Mammary epithelial cell (primary cell): ENCODE data around the gene CEP135.

Source experiments
- CTCF ChIP-seq, 2 donors: IDR thresholded peaks in 1 of 2; conservative IDR thresholded peaks in 1 of 2; 2 replicates each; pipeline ENCODE4 v1.5.1; 2011 to 2012; ENCODE audit warnings: inconsistent platforms in 2 of 2, low read length in 2 of 2, mild to moderate bottlenecking in 2 of 2, control low read depth in 1 of 2, low read depth in 1 of 2; ENCODE audit not compliant: insufficient read depth in 1 of 2; ENCODE audit errors: extremely low read depth in 1 of 2
- EZH2 ChIP-seq: IDR thresholded peaks from 2 replicates; pipeline ENCODE4 v1.6.1; 2012; ENCODE audit warnings: low read length, inconsistent platforms, borderline replicate concordance

- TF ChIP-seq CTCF (conservative IDR thresholded peaks at IDR 0.05 in 1 of 2, IDR thresholded peaks at IDR 0.05 in 1 of 2; ENCODE audit: extremely low read depth in 1 of 2, insufficient read depth in 1 of 2, low read depth in 1 of 2, low read length in 2 of 2): no peak
- TF ChIP-seq EZH2: no peak
Measured at GRCh38 chr4:56077676-56078075, 128.9 kb downstream of the CEP135 start.
